Measurements from ENCODE around the gene FAM9C. TPM values are rescaled to one million over a fixed set of nuclear protein-coding genes. Genes with fewer than 3 reads are reported as not detected.

Gene FAM9C
- polyA plus RNA-seq, 1 donor (not counting 4 experiments of a cell fraction or from before 2014, with no cell fraction given): not detected

- Histone ChIP-seq H3K4me1 (ENCODE audit: control insufficient read depth, extremely low read depth, insufficient read depth, low read length) (peaks cover 12% of the 10 kb centered on the region), H3K9ac (ENCODE audit: control insufficient read depth, extremely low read depth, insufficient read depth, low read length) (no peak overlapping the region), H3K27ac (ENCODE audit: control insufficient read depth, insufficient read depth, low read length) (no peak overlapping the region), H4K20me1 (ENCODE audit: control insufficient read depth, extremely low read depth, insufficient read depth, low read length) (no peaks in the 10 kb centered on the region), H3K4me3 (ENCODE audit: control insufficient read depth in 2 of 3, extremely low read depth in 1 of 3, insufficient read depth in 2 of 3, low read depth in 1 of 3, low read length in 3 of 3) (no peak overlapping the region), H3K9me1 (ENCODE audit: control insufficient read depth, extremely low read depth, insufficient read depth, low read length) (no peaks in the 10 kb centered on the region), H2AFZ (ENCODE audit: control insufficient read depth, low read length) (no peak overlapping the region), H3K79me2 (ENCODE audit: control insufficient read depth, insufficient read depth, low read length) (no peaks in the 10 kb centered on the region), H3K4me2 (ENCODE audit: control insufficient read depth, extremely low read depth, insufficient read depth, low read depth, low read length) (no peak overlapping the region), H3K36me3 (ENCODE audit: control insufficient read depth in 2 of 2, extremely low read depth in 1 of 2, insufficient read depth in 2 of 2, low read length in 2 of 2) (no peaks in the 10 kb centered on the region), H3K9me3 (ENCODE audit: control insufficient read depth, low read depth, low read length) (no peaks in the 10 kb centered on the region), H3K27me3 (ENCODE audit: control insufficient read depth, extremely low read depth, insufficient read depth, low read length) (no peaks in the 10 kb centered on the region)
- dilution Hi-C loops (cut with MboI; ENCODE audit: extremely low pct_ligation_motif_present, low sequenced_read_pairs): no loop called here
- TF ChIP-seq EZH2 (IDR thresholded peaks at IDR 0.05; ENCODE audit: low read length): no peak
- TF ChIP-seq CTCF (optimal IDR thresholded peaks at IDR 0.05 in 1 of 3, IDR thresholded peaks at IDR 0.05 in 1 of 3, conservative IDR thresholded peaks at IDR 0.05 in 1 of 3; ENCODE audit: extremely low read depth in 1 of 3, insufficient read depth in 2 of 3, low read length in 3 of 3): no peak
- DNase-seq (ENCODE audit: low read depth, low spot score) (no peak), FAIRE-seq (no peak)
Observed at GRCh38 chrX:13090339-13091110, 46.1 kb upstream of the FAM9C start.

GRCh38 chrX:13090027-13090338, 45.6 kb upstream of the FAM9C start:
- dilution Hi-C loops (cut with MboI; ENCODE audit: extremely low pct_ligation_motif_present, low sequenced_read_pairs): no loop called here
- TF ChIP-seq EZH2 (IDR thresholded peaks at IDR 0.05; ENCODE audit: low read length) (no peak), CTCF (optimal IDR thresholded peaks at IDR 0.05 in 1 of 3, IDR thresholded peaks at IDR 0.05 in 1 of 3, conservative IDR thresholded peaks at IDR 0.05 in 1 of 3; ENCODE audit: extremely low read depth in 1 of 3, insufficient read depth in 2 of 3, low read length in 3 of 3) (no peak)
- no peaks in the 10 kb centered on the region for H3K9me3 ChIP-seq (ENCODE audit: control insufficient read depth, low read depth, low read length)
- H3K9me1 ChIP-seq (ENCODE audit: control insufficient read depth, extremely low read depth, insufficient read depth, low read length): no peaks in the 10 kb centered on the region
- no peaks in the 10 kb centered on the region for H3K36me3 ChIP-seq (ENCODE audit: control insufficient read depth in 2 of 2, extremely low read depth in 1 of 2, insufficient read depth in 2 of 2, low read length in 2 of 2)
- no peak for DNase-seq (ENCODE audit: low read depth, low spot score)
- H3K4me1 ChIP-seq (ENCODE audit: control insufficient read depth, extremely low read depth, insufficient read depth, low read length): peaks cover 7% of the 10 kb centered on the region
- no peaks in the 10 kb centered on the region for H3K79me2 ChIP-seq (ENCODE audit: control insufficient read depth, insufficient read depth, low read length)
- no peak overlapping the region for H3K27ac ChIP-seq (ENCODE audit: control insufficient read depth, insufficient read depth, low read length)
- no peaks in the 10 kb centered on the region for H4K20me1 ChIP-seq (ENCODE audit: control insufficient read depth, extremely low read depth, insufficient read depth, low read length)
- H3K27me3 ChIP-seq (ENCODE audit: control insufficient read depth, extremely low read depth, insufficient read depth, low read length): no peaks in the 10 kb centered on the region
- no peak overlapping the region for H3K4me2 ChIP-seq (ENCODE audit: control insufficient read depth, extremely low read depth, insufficient read depth, low read depth, low read length)
- no peak overlapping the region for H2AFZ ChIP-seq (ENCODE audit: control insufficient read depth, low read length)
- no peak for FAIRE-seq
- no peak overlapping the region for H3K9ac ChIP-seq (ENCODE audit: control insufficient read depth, extremely low read depth, insufficient read depth, low read length)
- H3K4me3 ChIP-seq (ENCODE audit: control insufficient read depth in 2 of 3, extremely low read depth in 1 of 3, insufficient read depth in 2 of 3, low read depth in 1 of 3, low read length in 3 of 3): no peak overlapping the region
